CD4-positive, alpha-beta T cell treated with Interleukin-10 for 1 hour (primary cell): ENCODE data around the gene GSX1.
"Not testable (repeated sequence)": the region's sequence is repeated elsewhere in the genome, so short reads cannot be mapped to it uniquely, and the experiment has no call there.

Experiments
- DNase-seq: peaks from one replicate; pipeline ENCODE4 v3.0.0-alpha.2; 2020

GSX1 gene

GRCh38 chr13:27794921-27795717, 2.8 kb downstream of the GSX1 start:
- DNase-seq, result no peak

DNA sequence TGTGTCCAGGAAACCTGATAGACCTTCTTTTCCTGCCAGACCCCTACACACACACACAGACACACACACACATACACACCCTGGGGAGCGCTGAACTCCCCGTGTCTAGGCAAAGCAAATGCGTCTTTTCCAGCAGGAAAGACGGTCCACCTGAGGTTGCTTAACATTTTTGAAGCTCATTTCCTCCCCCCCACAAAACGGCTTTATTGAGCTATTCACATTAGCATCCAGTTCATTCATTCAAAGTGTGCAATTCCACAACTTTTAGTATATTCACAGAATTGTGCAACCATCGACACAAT, 3.4 kb downstream of the GSX1 start:
- DNase-seq, result no peak

- no peak for DNase-seq
Observed at GRCh38 chr13:27796544-27797227, 4.4 kb downstream of the GSX1 start.

GRCh38 chr13:27797228-27797624, 4.9 kb downstream of the GSX1 start:
- DNase-seq, result no peak

DNA sequence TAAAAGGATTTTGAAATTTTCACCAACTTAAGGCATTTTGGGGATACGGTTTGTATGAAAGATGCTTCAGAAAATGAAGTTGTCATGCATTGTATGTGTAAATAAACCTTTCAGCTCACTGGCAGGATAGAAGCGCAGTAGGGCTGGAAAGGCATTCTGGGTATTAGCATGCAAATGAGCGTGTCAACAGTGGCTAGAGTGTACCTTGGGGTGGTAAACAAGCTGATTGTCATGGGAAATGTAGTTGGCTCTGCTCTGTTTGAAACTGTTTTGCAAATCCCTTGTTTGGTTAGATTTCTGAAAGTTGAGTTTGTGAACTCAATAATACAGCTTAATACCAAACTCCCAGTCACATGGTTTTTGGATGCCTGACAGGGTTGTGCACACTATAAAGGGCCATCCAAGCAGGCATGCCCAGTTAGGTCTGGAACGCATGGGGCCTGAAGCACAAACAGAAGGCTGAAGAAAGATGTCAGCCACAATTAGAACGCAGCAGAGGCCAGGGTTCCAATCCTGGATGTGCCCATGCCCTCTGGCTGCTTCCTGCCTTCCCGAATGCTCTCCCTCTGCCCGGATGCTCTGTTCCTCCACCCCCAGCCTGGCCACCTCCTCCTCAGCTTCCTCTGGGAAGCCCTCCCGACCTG, 14.6 kb downstream of the GSX1 start:
- DNase-seq, result no peak

DNA sequence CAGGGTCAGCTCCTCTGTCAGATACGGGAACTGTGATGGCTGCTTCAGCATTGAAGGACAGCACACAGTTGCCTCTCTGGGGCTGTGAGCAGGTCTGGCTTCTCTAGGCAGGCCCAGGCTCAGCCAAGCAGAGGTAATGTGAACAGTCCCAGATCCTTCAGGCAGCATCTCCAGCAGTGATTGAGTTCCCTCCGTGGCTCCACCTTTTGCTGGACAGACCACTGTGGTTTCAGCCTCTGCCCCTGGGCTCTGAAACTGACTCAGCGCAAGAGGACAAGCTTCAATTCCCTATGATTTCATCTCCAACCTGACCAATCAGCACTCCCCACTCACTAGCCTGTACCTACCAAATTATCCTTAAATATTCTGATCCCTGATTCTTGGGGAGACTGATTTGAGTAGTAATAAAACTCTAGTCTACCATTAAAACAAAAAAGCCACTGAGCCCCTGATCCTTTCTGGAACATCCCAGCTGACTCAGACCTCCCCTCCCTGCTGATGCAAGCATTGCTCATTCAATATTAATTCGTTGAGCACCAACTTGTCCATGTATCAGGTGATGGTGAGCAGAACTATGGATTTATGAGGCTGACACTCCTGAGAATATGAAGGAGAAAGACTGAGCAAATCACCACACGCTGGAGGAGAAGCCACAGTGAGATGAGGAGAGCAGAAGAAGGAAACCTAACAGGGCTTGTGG, 16.7 kb downstream of the GSX1 start:
- no peak for DNase-seq

GRCh38 chr13:27810009-27810408, 17.7 kb downstream of the GSX1 start:
- DNase-seq, result no peak

GRCh38 chr13:27810461-27810860, 18.2 kb downstream of the GSX1 start:
- no peak for DNase-seq

DNA sequence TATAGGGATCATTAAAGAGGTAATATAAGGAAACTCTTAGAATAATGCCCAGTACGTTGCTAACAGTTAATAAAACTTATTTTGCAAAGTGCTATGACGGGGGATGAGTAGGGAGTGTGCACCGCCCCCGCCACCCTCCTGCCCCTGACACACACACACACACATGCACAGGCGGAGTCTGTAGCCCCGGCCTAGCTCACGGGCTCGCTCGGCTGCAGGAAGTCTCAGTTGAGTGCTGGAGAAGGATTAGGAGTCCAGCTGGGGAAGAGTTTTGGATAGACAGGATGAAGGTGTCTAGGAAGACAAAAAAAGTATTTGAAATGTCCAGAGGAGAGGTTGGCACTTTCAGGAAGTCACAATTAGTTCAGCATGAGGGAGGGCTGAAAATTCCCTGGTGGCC, 21.5 kb downstream of the GSX1 start:
- DNase-seq, result no peak

- DNase-seq, result not testable (repeated sequence)
Observed at GRCh38 chr13:27817832-27818231, 25.5 kb downstream of the GSX1 start.

DNA sequence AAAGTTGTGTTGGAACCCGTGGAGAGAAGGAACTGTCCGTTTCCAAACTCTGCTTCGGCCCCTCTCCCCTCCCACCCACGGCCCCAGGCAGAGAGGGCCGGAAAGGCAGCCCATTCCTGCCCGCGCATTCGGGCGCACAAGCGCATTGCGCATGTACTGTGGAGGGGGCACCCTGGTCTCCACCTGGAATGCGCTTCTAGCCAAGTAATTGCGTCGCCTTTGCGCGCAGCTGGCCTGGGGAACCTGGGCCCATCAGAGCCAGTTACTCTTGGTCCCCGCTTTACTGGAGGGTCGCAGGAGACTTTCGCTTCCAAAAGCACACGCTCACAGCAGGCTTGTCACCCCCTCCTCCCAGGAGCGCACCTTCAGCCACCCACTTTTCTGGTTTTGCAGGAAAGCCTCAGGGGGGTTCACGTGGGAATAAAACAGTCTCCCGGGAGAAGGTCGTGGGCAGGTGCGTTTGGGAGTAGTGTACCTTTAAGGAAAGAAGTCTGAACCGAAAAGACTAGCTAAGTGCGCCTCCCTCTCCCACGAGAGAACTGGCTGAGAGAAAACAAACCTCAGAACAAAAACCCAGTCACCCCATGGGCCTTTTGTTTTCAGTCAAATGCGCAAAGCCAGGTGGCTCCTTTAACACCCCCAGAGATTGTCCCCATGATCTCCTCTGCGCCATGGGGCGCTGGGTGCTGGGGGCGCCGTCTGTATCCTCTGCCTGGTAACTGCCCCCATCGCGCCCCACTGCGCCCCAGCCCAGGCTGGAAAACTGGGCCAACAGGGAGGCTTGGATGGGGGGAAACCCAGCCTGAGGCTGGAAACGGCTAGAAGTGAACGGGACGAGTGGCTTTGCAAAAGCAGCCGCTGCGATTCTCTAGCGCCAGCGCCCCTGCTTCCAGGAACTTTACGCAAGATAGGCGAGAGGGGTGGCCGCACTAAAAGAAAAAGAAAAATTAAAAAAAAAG, 28.5 kb downstream of the GSX1 start:
- no peak for DNase-seq

- no peak for DNase-seq
Observed at GRCh38 chr13:27821566-27821965, 29.3 kb downstream of the GSX1 start.

DNA sequence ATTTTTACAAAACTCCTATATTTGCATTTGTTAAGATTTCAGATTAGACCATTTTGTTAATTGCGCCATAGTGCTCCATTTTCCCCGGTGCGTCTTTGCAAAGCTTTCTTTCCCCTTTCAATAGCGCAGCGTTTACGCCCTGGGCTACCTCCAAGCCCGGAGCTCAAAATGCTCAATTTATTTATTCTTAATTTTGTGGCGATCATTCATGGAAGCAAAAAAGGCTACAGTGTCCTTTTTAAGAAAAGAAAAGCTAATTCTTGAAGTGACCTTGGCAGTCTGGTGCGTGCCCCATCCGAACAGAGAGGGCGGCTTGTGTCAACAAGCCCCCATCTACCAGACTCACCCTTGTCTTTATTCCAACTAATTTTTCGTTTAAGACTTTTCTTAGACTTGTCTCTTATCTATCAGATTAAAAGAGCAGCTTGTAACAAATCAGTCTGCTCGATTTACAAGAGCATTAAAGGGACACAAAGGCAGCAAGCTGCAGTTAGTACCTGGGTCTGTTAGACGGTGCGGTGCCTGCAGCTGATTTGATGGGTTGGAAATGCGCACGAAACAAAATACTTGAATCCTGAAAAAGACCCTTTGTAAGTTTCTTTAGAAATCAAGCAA, 30.1 kb downstream of the GSX1 start:
- DNase-seq, result no peak

- DNase-seq, result no peak
Observed at GRCh38 chr13:27822873-27823311, 30.6 kb downstream of the GSX1 start.

GRCh38 chr13:27824121-27824520, 31.8 kb downstream of the GSX1 start:
- DNase-seq, result no peak

DNA sequence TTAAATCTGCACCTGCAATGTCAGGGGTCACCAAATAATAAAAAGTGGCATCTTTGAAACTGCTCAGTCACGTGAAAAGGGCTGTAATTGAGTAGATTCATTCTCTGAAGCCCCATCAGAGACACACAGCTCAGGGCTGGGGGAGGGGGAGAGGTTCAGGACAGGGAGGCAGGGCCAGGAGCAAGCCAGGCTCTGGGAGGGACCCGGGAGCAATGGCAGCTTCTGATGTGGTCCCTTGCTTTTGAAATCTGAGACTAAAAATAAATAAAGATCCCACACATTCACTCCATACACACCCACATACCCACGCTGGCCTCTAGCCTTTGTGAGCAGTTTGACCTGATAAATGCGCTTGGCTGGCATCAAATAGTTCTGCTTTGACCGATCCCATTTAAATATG, 32.8 kb downstream of the GSX1 start:
- DNase-seq, result no peak

DNA sequence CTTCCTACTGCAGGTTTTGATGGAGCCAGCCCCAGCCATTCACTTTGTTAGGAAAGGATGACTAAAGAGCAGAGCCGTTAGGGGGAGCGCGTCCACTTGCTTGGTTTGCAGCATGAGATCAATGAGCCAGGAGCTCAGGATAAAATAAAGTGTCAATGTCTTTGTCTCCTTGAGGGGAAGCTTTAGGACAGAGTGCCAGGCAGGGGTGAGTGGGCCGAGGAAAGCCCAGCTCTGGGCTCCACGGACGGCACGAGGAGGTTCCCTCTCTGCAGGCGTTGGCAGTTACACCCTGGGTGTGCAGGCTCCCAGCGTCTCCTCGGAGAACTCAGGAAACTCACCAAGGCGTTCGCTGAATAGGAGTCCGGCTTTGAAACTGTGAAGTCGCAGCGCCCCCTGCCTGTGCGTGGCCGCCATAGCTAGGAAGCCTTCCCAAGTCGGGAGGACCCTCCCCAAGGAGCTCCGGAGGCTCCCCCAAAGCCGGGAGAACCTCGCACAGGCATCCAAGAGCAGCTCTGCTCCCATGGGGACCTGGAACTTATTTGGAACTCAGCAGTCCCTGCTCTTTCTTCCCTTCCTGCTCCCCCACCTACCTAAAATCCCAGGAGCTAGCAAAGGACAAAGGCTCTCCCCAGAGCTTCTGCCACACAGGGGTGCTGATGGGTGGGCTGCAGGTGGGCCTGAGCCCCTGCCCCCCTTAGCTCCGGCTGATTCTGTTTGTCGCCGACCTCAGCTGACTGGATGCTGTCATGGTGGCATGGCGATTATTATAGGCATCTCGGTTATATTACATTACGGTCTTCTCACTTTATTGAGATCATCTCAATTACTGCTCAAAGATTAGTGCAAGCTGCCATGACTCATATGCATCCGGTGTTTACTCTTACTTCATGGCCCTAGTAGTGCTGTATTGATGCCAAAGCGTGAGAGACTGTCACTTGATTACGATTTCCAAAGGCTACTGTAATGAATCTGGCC, 34.4 kb downstream of the GSX1 start:
- DNase-seq, result peak; percentile 66

DNA sequence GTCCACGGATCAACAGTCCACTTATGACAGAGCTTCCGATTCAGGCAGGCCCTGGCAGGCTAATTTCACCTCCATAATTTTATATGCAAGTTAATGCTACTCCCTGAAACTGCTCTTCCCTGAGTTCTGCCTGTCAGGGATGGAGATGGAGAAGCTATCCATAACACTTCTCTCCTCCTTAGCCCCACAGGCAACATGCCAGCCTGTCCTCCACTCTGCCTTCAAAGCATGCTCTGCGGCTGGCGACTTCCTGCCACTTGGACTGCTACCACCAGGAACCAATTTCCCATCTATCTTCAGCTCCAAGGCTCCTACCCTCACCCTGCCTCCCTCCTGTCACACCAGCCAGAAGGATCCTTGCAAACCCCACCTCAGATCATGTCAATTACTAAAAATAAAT, 35.4 kb downstream of the GSX1 start:
- no peak for DNase-seq

- peak; percentile 49 for DNase-seq
Observed at GRCh38 chr13:27830010-27830409, 37.7 kb downstream of the GSX1 start.

DNA sequence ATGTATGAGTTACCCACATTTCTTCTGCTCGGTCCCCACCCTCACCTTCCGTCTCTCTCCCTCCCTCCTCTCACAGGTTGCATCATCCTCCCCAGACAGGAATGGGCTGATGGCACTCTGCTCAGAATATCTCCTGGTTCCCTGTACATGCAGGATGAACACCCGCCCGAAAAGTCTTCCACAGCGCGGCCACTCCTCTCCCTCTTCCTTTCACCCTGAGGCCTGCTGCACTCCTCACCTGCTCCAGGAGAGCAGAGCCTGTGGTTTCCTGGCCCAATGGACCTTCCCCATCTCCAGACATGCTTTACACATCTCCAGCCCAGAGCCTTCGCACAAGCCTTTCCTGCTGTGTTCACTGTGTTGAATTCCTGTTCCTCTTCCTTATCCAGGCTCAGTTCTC, 40.9 kb downstream of the GSX1 start:
- no peak for DNase-seq

DNA sequence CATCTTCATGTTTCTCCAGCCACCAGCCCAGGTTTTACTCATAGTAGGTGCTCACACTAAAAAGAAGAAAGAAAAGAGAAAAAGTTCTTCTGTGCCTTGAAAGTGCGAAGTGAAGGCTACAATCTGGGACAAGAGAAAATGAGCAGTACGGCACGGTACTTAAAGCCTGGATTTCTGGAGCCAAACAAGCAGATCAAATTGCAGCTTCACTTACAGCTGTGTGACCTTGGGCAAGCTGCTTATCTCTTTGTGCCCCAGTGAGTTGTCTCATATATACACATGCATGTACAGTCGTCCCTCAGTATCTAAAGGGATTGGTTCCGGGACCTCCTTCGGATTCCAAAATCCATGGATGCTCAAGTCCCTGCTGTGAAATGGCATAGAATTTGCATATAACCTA, 41.8 kb downstream of the GSX1 start:
- no peak for DNase-seq
